ENCODE measurements around the gene NECTIN3.

The NECTIN3 gene

DNA sequence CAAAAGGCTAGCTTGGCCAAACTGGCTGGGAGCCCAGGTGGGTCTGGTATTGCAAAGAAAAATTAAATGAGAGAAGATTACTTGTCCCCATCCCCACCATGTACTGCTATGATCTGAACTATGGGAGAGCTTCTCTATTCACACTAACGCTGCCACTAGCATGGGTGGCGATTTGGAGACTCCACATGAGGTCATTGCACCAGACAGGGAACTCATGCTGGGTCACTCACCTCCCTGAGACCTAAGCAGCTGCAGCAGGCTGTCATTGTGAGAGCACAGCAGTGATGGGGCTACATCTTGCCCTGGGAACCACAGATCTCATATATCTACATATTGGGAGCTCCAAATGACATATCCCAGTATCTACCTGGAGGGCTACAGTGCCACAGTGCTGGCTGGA is 36.3 kb upstream of the NECTIN3 start:
- H3K27ac ChIP-seq, result no peak overlapping the region
- no peaks in the 10 kb centered on the region for H3K36me3 ChIP-seq
- H3K9me3 ChIP-seq, result peaks cover 0 to 11% (median 6%) of the 10 kb centered on the region in 3 donors
- TF ChIP-seq CTCF (IDR thresholded peaks at IDR 0.05), result no peak
- no peak overlapping the region for H3K4me3 ChIP-seq
- H3K4me1 ChIP-seq, result no peaks in the 10 kb centered on the region
- DNase-seq, result no peak
- intact Hi-C loops (cut with DNase I; ENCODE audit: low total_unique reads), result no loop called here
- H3K27me3 ChIP-seq, result no peaks in the 10 kb centered on the region

- H3K4me3 ChIP-seq, result no peak overlapping the region
- intact Hi-C loops (cut with DNase I; ENCODE audit: low total_unique reads), result no loop called here
- H3K9me3 ChIP-seq, result peaks cover 2 to 11% (median 6%) of the 10 kb centered on the region in 3 donors
- TF ChIP-seq CTCF (IDR thresholded peaks at IDR 0.05), result no peak
- no peaks in the 10 kb centered on the region for H3K36me3 ChIP-seq
- H3K27me3 ChIP-seq, result no peaks in the 10 kb centered on the region
- H3K4me1 ChIP-seq, result no peaks in the 10 kb centered on the region
- no peak for DNase-seq
- no peak overlapping the region for H3K27ac ChIP-seq
Observed at GRCh38 chr3:111035902-111036301, 35.7 kb upstream of the NECTIN3 start.

DNA sequence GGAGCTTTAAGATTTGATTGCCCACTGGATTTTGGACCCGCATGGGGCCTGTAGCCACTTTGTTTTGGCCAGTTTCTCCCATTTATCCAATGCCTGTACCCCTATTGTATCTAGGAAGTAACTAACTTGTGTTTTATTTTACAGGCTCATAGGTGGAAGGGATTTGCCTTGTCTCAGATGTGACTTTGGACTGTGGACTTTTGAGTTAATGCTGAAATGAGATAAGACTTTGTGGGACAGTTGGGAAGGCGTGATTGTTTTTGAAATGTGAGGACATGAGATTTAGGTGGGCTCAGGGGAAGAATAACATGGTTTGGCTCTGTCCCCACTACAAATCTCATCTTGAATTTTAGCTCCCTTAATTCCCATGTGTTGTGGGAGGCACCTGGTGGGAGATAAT is 30.7 kb upstream of the NECTIN3 start:
- Histone ChIP-seq H3K4me1 (no peaks in the 10 kb centered on the region), H3K36me3 (no peaks in the 10 kb centered on the region), H3K27ac (no peak overlapping the region), H3K27me3 (no peaks in the 10 kb centered on the region), H3K4me3 (no peak overlapping the region), H3K9me3 (peaks cover 2 to 11% (median 6%) of the 10 kb centered on the region in 3 donors)
- no peak for DNase-seq
- intact Hi-C loops (cut with DNase I; ENCODE audit: low total_unique reads), result no loop called here
- TF ChIP-seq CTCF (IDR thresholded peaks at IDR 0.05), result no peak

DNA sequence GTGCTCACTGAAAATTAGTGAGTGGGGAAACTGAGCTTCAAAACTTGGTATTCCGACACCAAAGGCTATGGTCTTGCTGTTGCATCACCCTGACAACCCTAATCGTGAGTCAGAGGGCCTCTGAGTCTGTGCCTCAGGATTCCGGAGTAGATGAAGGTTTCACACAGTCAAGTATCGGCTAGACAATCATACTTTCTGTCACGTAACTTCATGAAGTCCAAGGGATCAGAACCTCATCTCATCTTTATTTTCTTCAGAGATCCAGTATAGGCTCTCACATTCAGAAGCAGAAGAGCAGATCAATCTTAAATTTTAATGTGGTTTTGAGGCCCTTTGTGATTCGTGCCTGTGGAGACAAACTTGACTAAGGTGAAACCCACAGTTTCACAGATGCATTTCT is 26.1 kb upstream of the NECTIN3 start:
- intact Hi-C loops (cut with DNase I; ENCODE audit: low total_unique reads), result no loop called here
- H3K4me3 ChIP-seq, result no peak overlapping the region
- no peak for TF ChIP-seq CTCF (IDR thresholded peaks at IDR 0.05)
- H3K27ac ChIP-seq, result no peak overlapping the region
- no peaks in the 10 kb centered on the region for H3K27me3 ChIP-seq
- no peaks in the 10 kb centered on the region for H3K4me1 ChIP-seq
- H3K9me3 ChIP-seq, result peaks cover 0 to 2% (median 0%) of the 10 kb centered on the region in 3 donors
- DNase-seq, result no peak
- no peaks in the 10 kb centered on the region for H3K36me3 ChIP-seq

DNA sequence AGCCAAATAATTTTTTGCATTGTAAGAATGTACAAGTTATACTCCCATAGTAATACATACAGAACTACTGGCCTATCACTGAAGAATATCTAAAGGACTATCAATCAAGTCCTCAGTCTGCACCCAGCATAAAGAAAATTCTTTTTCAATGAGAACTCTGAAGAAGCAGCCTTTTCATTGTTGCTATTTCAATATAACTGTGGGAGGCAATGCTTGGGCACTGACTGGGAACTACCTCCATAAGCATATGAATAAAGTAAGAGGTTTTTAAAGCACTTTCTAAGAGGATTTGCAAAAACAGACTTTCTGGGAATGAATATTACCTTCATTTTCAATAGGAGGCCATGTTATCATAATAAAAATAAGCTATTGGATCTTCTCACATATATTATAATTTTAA is 24.6 kb upstream of the NECTIN3 start:
- Histone ChIP-seq H3K36me3 (no peaks in the 10 kb centered on the region), H3K4me3 (no peak overlapping the region), H3K27me3 (no peaks in the 10 kb centered on the region), H3K9me3 (no peaks in the 10 kb centered on the region), H3K4me1 (no peaks in the 10 kb centered on the region), H3K27ac (no peak overlapping the region)
- DNase-seq, result no peak
- intact Hi-C loops (cut with DNase I; ENCODE audit: low total_unique reads), result no loop called here
- no peak for TF ChIP-seq CTCF (IDR thresholded peaks at IDR 0.05)

DNA sequence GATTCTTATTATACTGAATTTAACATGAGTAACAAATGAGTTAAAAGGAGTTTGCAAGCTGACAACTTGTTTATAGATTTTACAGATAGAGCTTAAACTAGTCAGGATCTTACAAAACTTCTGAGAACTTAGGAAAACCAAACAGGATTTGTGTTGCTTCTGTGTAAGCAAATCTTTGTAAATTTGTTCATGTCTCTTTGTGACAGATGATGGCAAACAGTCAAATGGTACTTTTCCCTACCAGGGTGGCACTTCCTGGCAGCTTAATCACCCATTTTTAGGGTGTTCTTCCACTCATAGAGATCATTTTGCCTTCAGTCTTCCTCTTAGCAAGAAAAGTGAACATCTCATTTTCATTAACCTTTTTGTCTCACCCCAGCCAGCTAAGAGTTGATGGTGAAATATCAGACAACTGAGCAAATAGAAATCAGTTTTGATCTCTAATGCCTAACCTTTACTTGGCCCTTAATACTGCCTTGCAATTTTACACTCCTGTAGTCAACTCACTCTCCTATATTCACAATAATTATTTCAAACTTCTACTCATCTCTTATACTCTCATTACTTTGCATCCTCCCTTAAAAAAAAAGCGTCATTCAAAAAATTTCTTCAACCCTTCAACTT is 23.7 kb upstream of the NECTIN3 start:
- Histone ChIP-seq H3K9me3 (no peaks in the 10 kb centered on the region), H3K27me3 (no peaks in the 10 kb centered on the region), H3K4me3 (no peak overlapping the region), H3K4me1 (no peaks in the 10 kb centered on the region), H3K27ac (no peak overlapping the region), H3K36me3 (no peaks in the 10 kb centered on the region)
- intact Hi-C loops (cut with DNase I; ENCODE audit: low total_unique reads), result no loop called here
- DNase-seq, result no peak
- TF ChIP-seq CTCF (IDR thresholded peaks at IDR 0.05), result no peak
